Measurements from ENCODE around the gene GNRH2. TPM values are rescaled to one million over a fixed set of nuclear protein-coding genes. Genes with fewer than 3 reads are reported as not detected.

Gene GNRH2
- total and polyA plus RNA-seq, 2 donors (not counting 3 experiments of a cell fraction or from before 2014, with no cell fraction given): 1.9 TPM; not detected in 1

GRCh38 chr20:3081641-3082040, 38.2 kb downstream of the GNRH2 start:
- H3K79me2 ChIP-seq (ENCODE audit: control insufficient read depth, insufficient read depth, low read length): no peaks in the 10 kb centered on the region
- no peak overlapping the region for H3K27ac ChIP-seq (ENCODE audit: insufficient read depth, low read depth, low read length)
- FAIRE-seq: no peak
- ChIA-PET POLR2A (no interaction called here), CTCF (no interaction called here)
- H3K9ac ChIP-seq (replicated peaks; ENCODE audit: extremely low read depth, insufficient read depth, low read length): no peak overlapping the region
- no peak overlapping the region for H3K4me2 ChIP-seq (ENCODE audit: insufficient read depth, low read length)
- H3K27me3 ChIP-seq (ENCODE audit: control insufficient read depth in 2 of 2, insufficient read depth in 2 of 2, low read length in 2 of 2): peaks cover 32 to 47% of the 10 kb centered on the region in 2 experiments
- no peak for DNase-seq (ENCODE audit: low read depth, low spot score)
- peaks cover 2% of the 10 kb centered on the region for H3K4me1 ChIP-seq (ENCODE audit: control insufficient read depth, extremely low read depth, insufficient read depth, low read length)
- no peaks in the 10 kb centered on the region for H4K20me1 ChIP-seq (replicated peaks; ENCODE audit: control insufficient read depth, extremely low read depth, insufficient read depth, low read length)
- no peaks in the 10 kb centered on the region for H3K36me3 ChIP-seq (ENCODE audit: control insufficient read depth in 2 of 2, extremely low read depth in 1 of 2, insufficient read depth in 2 of 2, low read length in 2 of 2)
- dilution Hi-C loops (cut with MboI; ENCODE audit: extremely low pct_ligation_motif_present, low sequenced_read_pairs) (no loop called here), intact Hi-C loops (cut with micrococcal nuclease) (no loop called here)
- TF ChIP-seq EZH2 (IDR thresholded peaks at IDR 0.05; ENCODE audit: borderline replicate concordance, low read depth, low read length, severe bottlenecking) (peak; percentile 5), GATA2 (IDR thresholded peaks at IDR 0.05; ENCODE audit: insufficient read depth, insufficient read length, low read depth, low read length) (no peak), JUN (IDR thresholded peaks at IDR 0.05; ENCODE audit: borderline replicate concordance, insufficient read depth, insufficient read length, low read depth) (no peak)
- H3K4me3 ChIP-seq (replicated peaks in 1 of 3; ENCODE audit: insufficient read depth in 1 of 3, low read depth in 1 of 3, low read length in 3 of 3): no peak overlapping the region
- H3K9me3 ChIP-seq (replicated peaks; ENCODE audit: control insufficient read depth, insufficient read depth, low read length): no peaks in the 10 kb centered on the region
- BruUV-seq (replicated peaks): no TSS peak
- no peaks in the 10 kb centered on the region for H3K9me1 ChIP-seq (replicated peaks; ENCODE audit: control insufficient read depth, extremely low read depth, insufficient read depth, low read length)
- H2AFZ ChIP-seq (ENCODE audit: low read depth, low read length): no peak overlapping the region

GRCh38 chr20:3082306-3082951, 39.0 kb downstream of the GNRH2 start:
- Histone ChIP-seq H2AFZ (ENCODE audit: low read depth, low read length) (peak overlapping the region; percentile 28), H4K20me1 (replicated peaks; ENCODE audit: control insufficient read depth, extremely low read depth, insufficient read depth, low read length) (no peaks in the 10 kb centered on the region), H3K36me3 (ENCODE audit: control insufficient read depth in 2 of 2, extremely low read depth in 1 of 2, insufficient read depth in 2 of 2, low read length in 2 of 2) (no peaks in the 10 kb centered on the region), H3K27ac (ENCODE audit: insufficient read depth, low read depth, low read length) (no peak overlapping the region), H3K9ac (replicated peaks; ENCODE audit: extremely low read depth, insufficient read depth, low read length) (no peak overlapping the region), H3K79me2 (ENCODE audit: control insufficient read depth, insufficient read depth, low read length) (no peaks in the 10 kb centered on the region), H3K4me2 (ENCODE audit: insufficient read depth, low read length) (no peak overlapping the region), H3K9me1 (replicated peaks; ENCODE audit: control insufficient read depth, extremely low read depth, insufficient read depth, low read length) (no peaks in the 10 kb centered on the region), H3K27me3 (ENCODE audit: control insufficient read depth in 2 of 2, insufficient read depth in 2 of 2, low read length in 2 of 2) (peaks cover 32 to 47% of the 10 kb centered on the region in 2 experiments), H3K4me1 (ENCODE audit: control insufficient read depth, extremely low read depth, insufficient read depth, low read length) (peaks cover 2% of the 10 kb centered on the region), H3K9me3 (replicated peaks; ENCODE audit: control insufficient read depth, insufficient read depth, low read length) (no peaks in the 10 kb centered on the region), H3K4me3 (replicated peaks in 1 of 3; ENCODE audit: insufficient read depth in 1 of 3, low read depth in 1 of 3, low read length in 3 of 3) (no peak overlapping the region)
- intact Hi-C loops (cut with micrococcal nuclease) (no loop called here), dilution Hi-C loops (cut with MboI; ENCODE audit: extremely low pct_ligation_motif_present, low sequenced_read_pairs) (no loop called here)
- no peak for FAIRE-seq
- POLR2A ChIA-PET: no interaction called here
- TF ChIP-seq EZH2 (IDR thresholded peaks at IDR 0.05; ENCODE audit: borderline replicate concordance, low read depth, low read length, severe bottlenecking): peak; percentile 95
- TF ChIP-seq POLR2A (IDR thresholded peaks at IDR 0.05; ENCODE audit: low read depth, low read length): no peak
- no peak for TF ChIP-seq CTCF (IDR thresholded peaks at IDR 0.05; ENCODE audit: extremely low read depth in 1 of 2, insufficient read depth in 1 of 2, low read depth in 1 of 2, low read length in 2 of 2)
- TF ChIP-seq MYC (IDR thresholded peaks at IDR 0.05; ENCODE audit: low read depth, low read length): no peak
- no peak for TF ChIP-seq GATA2 (IDR thresholded peaks at IDR 0.05; ENCODE audit: insufficient read depth, insufficient read length, low read depth, low read length)
- TF ChIP-seq POLR2AphosphoS5 (IDR thresholded peaks at IDR 0.05; ENCODE audit: insufficient read depth, low read depth, low read length): no peak
- no peak for TF ChIP-seq JUN (IDR thresholded peaks at IDR 0.05; ENCODE audit: borderline replicate concordance, insufficient read depth, insufficient read length, low read depth)
- CTCF ChIA-PET: no interaction called here
- no peak for DNase-seq (ENCODE audit: low read depth, low spot score)
- BruUV-seq (replicated peaks): no TSS peak
